GM18511 (cell line): Measurements from ENCODE around the gene EHBP1L1.
"Not testable (repeated sequence)": the region's sequence is repeated elsewhere in the genome, so short reads cannot be mapped to it uniquely, and the experiment has no call there.

Source experiments
- ATAC-seq: cut with Tn5 transposase; IDR thresholded peaks from one replicate; pipeline ENCODE4 v1.9.1; 2021; ENCODE audit warnings: mild to moderate bottlenecking, moderate library complexity; ENCODE audit not compliant: unreplicated experiment

The EHBP1L1 gene

DNA sequence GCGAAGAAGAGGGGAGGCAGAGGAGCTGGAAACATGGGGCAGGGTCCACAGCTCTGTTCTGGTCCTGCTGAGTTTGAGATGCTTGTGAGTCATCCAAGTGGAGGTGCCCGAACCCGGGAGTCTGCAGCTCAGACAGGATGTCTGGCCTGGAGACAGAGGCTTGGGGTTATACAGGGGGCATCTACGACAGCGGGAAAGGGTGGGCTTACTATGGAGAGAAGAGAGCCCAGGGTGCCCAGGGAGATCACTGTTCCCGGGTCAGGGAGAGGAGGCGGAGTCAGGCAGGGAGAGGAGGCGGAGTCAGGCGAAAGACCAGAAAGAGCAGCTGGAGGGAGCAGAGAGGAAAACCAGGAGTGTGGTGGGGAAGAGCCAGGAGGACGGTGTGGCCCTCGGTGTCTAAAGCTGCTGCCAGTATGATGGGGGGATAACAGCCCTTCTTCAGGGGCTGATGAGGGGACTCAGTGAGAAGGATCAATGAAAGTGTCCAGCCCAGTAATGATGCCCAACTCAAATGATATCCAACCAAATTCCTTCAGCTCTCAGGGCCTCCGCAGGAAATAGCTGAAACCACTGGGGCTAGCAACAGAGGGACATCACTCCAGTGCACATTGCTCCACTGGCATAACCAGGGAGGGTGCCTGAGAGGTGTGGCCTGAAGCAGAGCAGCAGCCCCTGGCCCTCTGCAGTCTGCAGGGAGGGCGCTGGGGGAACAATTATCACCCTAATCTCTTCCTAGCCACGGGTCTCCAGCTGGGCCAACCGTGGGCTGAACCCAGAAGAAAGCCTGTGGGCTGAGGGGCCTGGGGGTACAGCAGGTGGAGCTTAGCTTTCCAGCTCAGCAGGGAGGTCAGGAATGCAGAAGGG is 15.1 kb upstream of the EHBP1L1 start:
- ATAC-seq: no peak

- ATAC-seq: no peak
Measured at GRCh38 chr11:65562020-65562419, 13.8 kb upstream of the EHBP1L1 start.

DNA sequence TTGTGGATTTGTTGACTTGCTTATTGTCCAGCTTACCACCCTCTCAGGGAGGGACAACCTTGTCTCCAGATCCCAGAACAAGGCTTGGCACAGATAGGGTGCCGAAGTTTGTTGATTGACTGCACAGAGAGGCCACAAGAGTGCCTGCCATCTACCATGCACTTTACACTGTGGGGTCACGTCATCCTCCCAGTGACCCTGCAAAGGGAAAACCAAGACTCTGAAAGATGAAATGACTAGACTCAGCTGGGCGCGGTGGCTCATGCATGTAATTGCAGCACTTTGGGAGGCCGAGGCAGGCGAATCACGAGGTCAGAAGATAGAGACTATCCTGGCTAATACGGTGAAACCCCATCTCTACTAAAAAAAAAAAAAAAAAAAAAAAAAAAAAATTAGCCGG is 13.1 kb upstream of the EHBP1L1 start:
- ATAC-seq: no peak

- no peak for ATAC-seq
Measured at GRCh38 chr11:65563601-65564000, 12.3 kb upstream of the EHBP1L1 start.

- ATAC-seq: not testable (repeated sequence)
Measured at GRCh38 chr11:65564879-65565559, 10.8 kb upstream of the EHBP1L1 start.

GRCh38 chr11:65565624-65566453 is 10.0 kb upstream of the EHBP1L1 start:
- no peak for ATAC-seq

GRCh38 chr11:65569164-65569972 is 6.5 kb upstream of the EHBP1L1 start:
- ATAC-seq: peak; percentile 12

DNA sequence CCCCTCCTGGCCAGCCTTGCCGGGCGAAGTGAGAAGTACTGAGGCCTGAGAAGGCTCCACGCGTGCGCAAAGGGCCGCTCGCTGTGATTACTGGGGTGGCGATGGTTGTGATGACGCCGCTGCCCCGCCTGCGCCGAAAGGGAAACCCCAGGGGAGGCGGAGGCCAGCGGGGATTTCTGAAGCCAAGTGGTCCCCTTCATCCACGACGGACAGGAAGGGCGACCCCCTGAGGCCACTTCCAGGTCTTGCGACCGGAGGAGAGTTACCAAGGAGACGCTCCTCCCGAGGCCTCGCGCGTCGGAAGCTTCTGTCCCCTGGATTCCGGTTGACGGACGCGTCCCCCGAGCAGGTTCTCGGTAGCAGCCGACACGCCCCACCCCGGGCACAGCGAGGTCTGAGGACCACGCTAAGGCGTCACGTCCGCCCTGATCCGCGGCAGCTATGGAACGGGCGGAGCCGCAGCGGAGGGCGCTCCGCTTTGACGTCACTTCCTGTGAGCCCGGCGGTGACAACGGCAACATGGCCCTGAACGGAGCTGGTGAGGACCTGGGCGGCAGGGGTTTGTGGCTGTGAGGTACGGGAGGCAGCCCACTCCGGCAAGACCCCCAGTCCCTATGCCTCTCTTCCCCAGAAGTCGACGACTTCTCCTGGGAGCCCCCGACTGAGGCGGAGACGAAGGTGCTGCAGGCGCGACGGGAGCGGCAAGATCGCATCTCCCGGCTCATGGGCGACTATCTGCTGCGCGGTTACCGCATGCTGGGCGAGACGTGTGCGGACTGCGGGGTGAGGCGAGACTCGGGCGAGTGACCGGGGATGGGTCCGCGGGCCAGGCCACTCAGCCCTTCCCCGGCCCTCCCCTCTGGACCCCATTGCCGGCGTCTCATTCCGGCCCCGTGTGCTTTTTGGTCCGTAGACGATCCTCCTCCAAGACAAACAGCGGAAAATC is 5.6 kb upstream of the EHBP1L1 start, which contains the start of gene ZNRD2:
Gene ZNRD2 (plus strand): TSS at position 505 of the 946 bp plus-strand sequence. CDS start 15 bp downstream, at position 520.
- peak; percentile 72 for ATAC-seq

GRCh38 chr11:65571420-65571819 is 4.4 kb upstream of the EHBP1L1 start:
- no peak for ATAC-seq

- no peak for ATAC-seq
Measured at GRCh38 chr11:65571940-65572339, 3.9 kb upstream of the EHBP1L1 start.

DNA sequence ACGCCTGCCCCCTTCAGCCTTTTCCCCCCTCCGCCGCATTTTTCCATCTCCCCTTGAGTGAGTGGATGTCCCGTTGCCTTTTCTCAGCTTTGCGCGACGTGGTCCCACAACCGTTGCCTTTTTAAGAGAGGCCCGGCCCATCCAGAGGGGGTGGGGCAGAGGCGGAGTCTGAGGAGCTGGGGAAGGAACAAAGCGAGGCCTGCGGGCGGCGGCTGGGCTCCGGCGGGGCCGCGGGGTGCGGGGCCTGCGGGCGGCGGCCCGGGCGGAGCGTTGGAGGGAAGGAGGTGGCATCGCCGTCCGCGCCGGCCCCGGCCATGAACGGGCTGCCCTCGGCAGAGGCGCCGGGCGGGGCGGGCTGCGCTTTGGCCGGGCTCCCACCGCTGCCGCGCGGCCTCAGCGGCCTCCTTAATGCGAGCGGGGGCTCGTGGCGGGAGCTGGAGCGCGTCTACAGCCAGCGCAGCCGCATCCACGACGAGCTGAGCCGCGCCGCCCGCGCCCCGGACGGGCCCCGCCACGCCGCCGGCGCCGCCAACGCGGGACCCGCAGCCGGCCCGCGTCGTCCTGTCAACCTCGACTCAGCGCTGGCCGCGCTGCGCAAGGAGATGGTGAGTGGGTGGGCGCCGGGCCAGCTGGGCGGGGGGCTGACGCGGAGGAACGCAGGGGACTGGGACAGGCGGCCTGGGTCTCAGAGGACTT is 3.3 kb upstream of the EHBP1L1 start, which contains the start of gene FAM89B:
Gene FAM89B (plus strand): TSS at position 183 of the 696 bp plus-strand sequence. CDS start 132 bp downstream, at position 315.
- ATAC-seq: no peak

DNA sequence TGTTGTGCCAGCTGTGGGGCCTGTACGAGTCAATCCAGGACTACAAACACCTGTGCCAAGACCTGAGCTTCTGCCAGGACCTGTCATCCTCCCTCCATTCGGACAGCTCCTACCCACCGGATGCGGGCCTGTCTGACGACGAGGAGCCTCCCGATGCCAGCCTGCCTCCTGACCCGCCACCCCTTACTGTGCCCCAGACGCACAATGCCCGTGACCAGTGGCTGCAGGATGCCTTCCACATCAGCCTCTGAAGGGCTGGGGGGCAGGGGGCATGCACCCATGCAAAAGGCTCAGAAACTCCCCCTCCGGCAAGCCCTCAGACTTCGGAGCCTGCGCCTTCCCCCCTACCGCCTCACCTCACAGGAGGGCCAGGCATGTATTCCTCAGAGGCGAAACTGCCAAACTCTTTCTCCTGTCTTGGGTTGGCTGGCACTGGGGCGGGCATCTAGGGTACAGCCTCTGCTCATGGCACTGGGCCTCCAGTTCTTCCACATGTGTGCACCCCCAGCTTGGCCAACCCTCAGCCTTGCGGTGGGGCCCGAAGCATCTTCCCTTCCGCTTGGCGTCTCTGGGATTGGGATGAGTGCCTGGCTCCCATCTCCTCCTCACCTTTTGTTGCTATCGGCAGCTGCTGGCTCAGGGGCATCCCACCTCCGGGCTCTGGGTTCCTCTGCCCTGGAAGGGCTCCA is 2.3 kb upstream of the EHBP1L1 start:
- no peak for ATAC-seq

- ATAC-seq: peak; percentile 31
Measured at GRCh38 chr11:65574109-65574810, 1.6 kb upstream of the EHBP1L1 start.

- no peak for ATAC-seq
Measured at GRCh38 chr11:65574811-65575567, 864 bp upstream of the EHBP1L1 start.

- ATAC-seq: no peak
Measured at GRCh38 chr11:65576232-65576866, 496 bp downstream of the EHBP1L1 start.
